ENCODE data around the gene ATP9A. TPM values are rescaled to one million over a fixed set of nuclear protein-coding genes. Genes with fewer than 3 reads are reported as not detected.

The ATP9A gene
- total and polyA plus RNA-seq, 2 of the 8 experiments (the other 6 are each of a cell fraction or from before 2014, with no cell fraction given) = 5.0 to 6.4 TPM

DNA sequence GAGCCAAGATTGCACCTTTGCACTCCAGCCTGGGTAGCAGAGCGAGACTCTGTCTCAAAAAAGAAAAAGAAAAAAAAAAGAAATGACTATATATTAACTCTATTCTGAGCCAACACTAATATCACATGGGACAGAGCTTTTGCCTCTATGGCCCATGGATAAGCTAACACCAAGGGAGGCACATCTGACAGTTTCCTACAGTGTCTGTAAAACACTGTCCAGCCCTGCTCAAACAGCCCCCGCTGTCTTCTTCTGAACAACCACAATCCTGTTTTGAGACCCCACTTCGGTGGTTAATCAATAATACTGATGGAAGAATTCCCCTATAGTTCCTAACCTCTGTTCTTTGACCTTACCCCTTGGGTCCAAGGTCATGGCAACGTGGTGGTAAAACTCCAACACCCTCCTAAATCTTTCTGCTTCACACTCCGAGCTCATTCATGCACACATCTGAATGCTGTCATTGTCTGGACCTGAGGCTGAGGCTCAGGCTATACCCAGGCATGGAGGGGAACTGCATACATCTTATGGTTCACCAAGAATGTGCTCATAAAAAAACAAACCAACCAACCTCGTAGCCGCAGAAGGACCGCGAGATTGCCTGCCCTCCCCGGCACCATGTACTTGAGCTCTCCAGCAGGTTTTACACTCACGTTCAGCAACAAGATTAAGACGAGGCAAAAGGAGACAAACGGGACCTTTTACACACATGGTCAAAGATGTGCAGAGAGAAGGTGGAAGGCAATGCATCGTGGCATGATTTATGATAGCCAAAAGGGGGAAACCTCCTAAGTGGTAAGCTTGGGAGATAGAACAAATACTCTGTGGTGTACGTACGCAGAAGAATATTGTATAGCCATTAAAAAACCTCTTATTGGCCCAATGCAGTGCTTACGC, 120.3 kb downstream of the ATP9A start:
- H3K18ac ChIP-seq (ENCODE audit: extremely low read depth, low read length) = no peak overlapping the region
- H3K4me3 ChIP-seq (ENCODE audit: extremely low read depth in 1 of 4, insufficient read depth in 2 of 4, low read depth in 3 of 4, low read length in 4 of 4) = no peak overlapping the region
- H3K27ac ChIP-seq (ENCODE audit: low read depth, low read length) = no peak overlapping the region
- no peak overlapping the region for H2BK12ac ChIP-seq (ENCODE audit: low read depth, low read length)
- 87% methylated on average over 17 of the region's 17 CpGs; no CpG with 5 or more reads in 1 of the 2 experiments for WGBS, 2 experiments (ENCODE audit: extremely low coverage in 1 of 2, insufficient coverage in 1 of 2, insufficient read length in 1 of 2, insufficient replicate concordance in 2 of 2, low coverage in 1 of 2, low lambda C conversion rate in 2 of 2, missing lambda C conversion rate in 1 of 2)
- no peak overlapping the region for H3K4ac ChIP-seq (replicated peaks; ENCODE audit: insufficient read length, low read depth, low read length)
- no peak overlapping the region for H2BK15ac ChIP-seq (ENCODE audit: low read length)
- H3K23ac ChIP-seq (ENCODE audit: insufficient read length) = no peak overlapping the region
- H3K27me3 ChIP-seq (replicated peaks in 1 of 4; ENCODE audit: control insufficient read depth in 3 of 4, extremely low read depth in 1 of 4, insufficient read depth in 3 of 4, low read length in 3 of 4) = no peaks in the 10 kb centered on the region
- no peaks in the 10 kb centered on the region for H3K9me3 ChIP-seq (ENCODE audit: insufficient read depth in 2 of 2, low read depth in 1 of 2, low read length in 1 of 2)
- H3K23me2 ChIP-seq (ENCODE audit: low read depth, low read length) = no peaks in the 10 kb centered on the region
- CTCF ChIA-PET (ENCODE audit: partially characterized antibody) = interaction anchor here (0.6 to 1.6 kb wide), 6 partner anchors 26 to 552 kb away, joined by 3 to 5 read pairs (median 4); no protein-coding TSS in a partner anchor
- no peaks in the 10 kb centered on the region for H3K79me1 ChIP-seq (ENCODE audit: low read depth, low read length)
- H2AFZ ChIP-seq (ENCODE audit: low read length) = no peak overlapping the region
- H2BK20ac ChIP-seq (ENCODE audit: low read length) = no peak overlapping the region
- TF ChIP-seq JUND (IDR thresholded peaks at IDR 0.05; ENCODE audit: low read length) = no peak
- TF ChIP-seq RBBP5 (IDR thresholded peaks at IDR 0.05; ENCODE audit: borderline replicate concordance, low read depth, low read length) = no peak
- no peak for TF ChIP-seq HDAC2 (IDR thresholded peaks at IDR 0.05; ENCODE audit: borderline replicate concordance in 1 of 2, low read depth in 2 of 2, low read length in 2 of 2)
- no peak for TF ChIP-seq SP1 (IDR thresholded peaks at IDR 0.05; ENCODE audit: low read depth, low read length)
- TF ChIP-seq POLR2AphosphoS5 (IDR thresholded peaks at IDR 0.05; ENCODE audit: low read depth, low read length) = no peak
- TF ChIP-seq SIX5 (IDR thresholded peaks at IDR 0.05; ENCODE audit: low read depth, low read length) = no peak
- TF ChIP-seq NANOG (IDR thresholded peaks at IDR 0.05; ENCODE audit: insufficient read depth, low read depth, low read length, poor library complexity, severe bottlenecking) = no peak
- no peak for TF ChIP-seq TEAD4 (IDR thresholded peaks at IDR 0.05; ENCODE audit: low read depth, low read length)
- no peaks in the 10 kb centered on the region for H3K36me3 ChIP-seq (ENCODE audit: control insufficient read depth in 2 of 4, insufficient read depth in 4 of 4, low read length in 3 of 4)
- H3K14ac ChIP-seq (ENCODE audit: insufficient read length) = no peak overlapping the region
- no peaks in the 10 kb centered on the region for H3K4me1 ChIP-seq (replicated peaks in 1 of 4; ENCODE audit: control insufficient read depth in 3 of 4, insufficient read depth in 4 of 4, low read length in 3 of 4)
- H2AK5ac ChIP-seq (ENCODE audit: low read depth, low read length) = no peak overlapping the region
- FAIRE-seq (no peak), DNase-seq (ENCODE audit: low read depth in 1 of 2, low spot score in 2 of 2) (no peak)
- no peak overlapping the region for H3K56ac ChIP-seq (replicated peaks; ENCODE audit: insufficient read length, low read depth, low read length)
- no peaks in the 10 kb centered on the region for H4K20me1 ChIP-seq (replicated peaks in 1 of 2; ENCODE audit: control insufficient read depth in 1 of 2, insufficient read depth in 2 of 2, low read length in 2 of 2)
- no peak overlapping the region for H3K4me2 ChIP-seq (ENCODE audit: insufficient read depth in 1 of 2, low read depth in 2 of 2, low read length in 2 of 2)
- H4K91ac ChIP-seq (replicated peaks; ENCODE audit: insufficient read length, low read length) = no peak overlapping the region
- no peaks in the 10 kb centered on the region for H3K79me2 ChIP-seq (ENCODE audit: control insufficient read depth in 1 of 2, insufficient read depth in 2 of 2, low read length in 2 of 2)
- POLR2A ChIA-PET (ENCODE audit: partially characterized antibody) = no interaction called here
- H3K9ac ChIP-seq (replicated peaks in 1 of 4; ENCODE audit: extremely low read depth in 1 of 4, low read depth in 3 of 4, low read length in 3 of 4) = no peak overlapping the region
- no peak overlapping the region for H4K8ac ChIP-seq (ENCODE audit: extremely low read depth, insufficient read depth, low read length)
- H2BK120ac ChIP-seq (replicated peaks; ENCODE audit: low read depth, low read length) = no peak overlapping the region
- no peak overlapping the region for H4K5ac ChIP-seq (ENCODE audit: insufficient read length, low read depth, low read length)
- H2BK5ac ChIP-seq (ENCODE audit: low read depth, low read length) = no peak overlapping the region

Measured in H1 (cell line).